HG02571 (cell line): ENCODE measurements around the gene MARCHF5.
"Not testable (repeated sequence)": the region's sequence is repeated elsewhere in the genome, so short reads cannot be mapped to it uniquely, and the experiment has no call there.

Source experiments
- ATAC-seq: cut with Tn5 transposase; IDR thresholded peaks from one replicate; pipeline ENCODE4 v1.9.1; 2021; ENCODE audit warnings: mild to moderate bottlenecking, moderate library complexity; ENCODE audit not compliant: unreplicated experiment

MARCHF5 gene

GRCh38 chr10:92384741-92385140 is 93.8 kb downstream of the MARCHF5 start:
- ATAC-seq = no peak

GRCh38 chr10:92385831-92386230 is 94.9 kb downstream of the MARCHF5 start:
- ATAC-seq = no peak

- no peak for ATAC-seq
Observed at GRCh38 chr10:92387289-92387940, 96.4 kb downstream of the MARCHF5 start.

GRCh38 chr10:92393173-92393572 is 102.2 kb downstream of the MARCHF5 start:
- ATAC-seq = not testable (repeated sequence)

- ATAC-seq = no peak
Observed at GRCh38 chr10:92395271-92395670, 104.3 kb downstream of the MARCHF5 start.

GRCh38 chr10:92402234-92402633 is 111.3 kb downstream of the MARCHF5 start:
- ATAC-seq = not testable (repeated sequence)
